Mesenchymal stem cell (in vitro differentiated cells and primary cell): Measurements from ENCODE around the gene SELE.

Experiments
- DNase-seq: peaks from one replicate; pipeline ENCODE4 v3.0.0-alpha.2; 2013
- H2AFZ ChIP-seq: one replicate; pipeline ENCODE4 v1.6.1; 2013; ENCODE audit warnings: low read depth, mild to moderate bottlenecking, control low read depth, inconsistent platforms, low read length, moderate library complexity
- H2AK5ac ChIP-seq: 2 replicates; pipeline ENCODE4 v1.6.1; 2013; ENCODE audit warnings: low read length, moderate library complexity, mild to moderate bottlenecking, inconsistent platforms; ENCODE audit not compliant: severe bottlenecking
- H2BK120ac ChIP-seq: one replicate; pipeline ENCODE4 v1.6.1; 2013; ENCODE audit warnings: low read depth, mild to moderate bottlenecking, inconsistent platforms, low read length, moderate library complexity
- H2BK12ac ChIP-seq, 2 experiments: one replicate each; pipeline ENCODE4 v1.6.1; 2013; ENCODE audit warnings: inconsistent platforms in 2 of 2, low read length in 2 of 2, mild to moderate bottlenecking in 2 of 2, moderate library complexity in 2 of 2, control low read depth in 1 of 2
- H2BK15ac ChIP-seq: one replicate; pipeline ENCODE4 v1.6.1; 2013; ENCODE audit warnings: mild to moderate bottlenecking, low read depth, inconsistent platforms; ENCODE audit not compliant: poor library complexity, severe bottlenecking
- H2BK5ac ChIP-seq: 2 replicates; pipeline ENCODE4 v1.6.1; 2013; ENCODE audit warnings: low read depth, mild to moderate bottlenecking, low read length, control low read depth, inconsistent platforms; ENCODE audit not compliant: poor library complexity, severe bottlenecking
- H3K14ac ChIP-seq, 2 experiments: one replicate each; pipeline ENCODE4 v1.6.1; 2013; ENCODE audit warnings: inconsistent platforms in 2 of 2, low read length in 2 of 2, control low read depth in 1 of 2, mild to moderate bottlenecking in 1 of 2, moderate library complexity in 1 of 2
- H3K18ac ChIP-seq, 2 experiments: one replicate each; pipeline ENCODE4 v1.6.1; 2013; ENCODE audit warnings: inconsistent platforms in 2 of 2, low read length in 2 of 2, control low read depth in 1 of 2, low read depth in 1 of 2, mild to moderate bottlenecking in 1 of 2
- H3K23ac ChIP-seq, 2 experiments: one replicate each; pipeline ENCODE4 v1.6.1; 2013; ENCODE audit warnings: inconsistent platforms in 2 of 2, low read length in 2 of 2, mild to moderate bottlenecking in 2 of 2, moderate library complexity in 2 of 2, control low read depth in 1 of 2
- H3K27ac ChIP-seq: 2 replicates; pipeline ENCODE4 v1.5.1; 2013; ENCODE audit warnings: mild to moderate bottlenecking, moderate library complexity, low read length, control low read depth, inconsistent platforms; ENCODE audit not compliant: poor library complexity, severe bottlenecking
- H3K27me3 ChIP-seq, 2 experiments: 2 replicates each; pipeline versions ENCODE4 v1.6.1 to v1.7.0; 2013; ENCODE audit warnings: low read length in 2 of 2, mild to moderate bottlenecking in 2 of 2, moderate library complexity in 2 of 2, control low read depth in 1 of 2, inconsistent platforms in 1 of 2; ENCODE audit not compliant: control insufficient read depth in 1 of 2, insufficient read depth in 1 of 2
- H3K36me3 ChIP-seq, 2 experiments: 2 replicates each; pipeline versions ENCODE4 v1.6.1 to v1.7.0; 2013; ENCODE audit warnings: low read length in 2 of 2, control low read depth in 1 of 2, inconsistent platforms in 1 of 2, low read depth in 1 of 2, mild to moderate bottlenecking in 1 of 2; ENCODE audit not compliant: insufficient read depth in 2 of 2, control insufficient read depth in 1 of 2
- H3K4ac ChIP-seq, 2 experiments: one replicate each; pipeline ENCODE4 v1.6.1; 2013; ENCODE audit warnings: inconsistent platforms in 2 of 2, low read length in 2 of 2, mild to moderate bottlenecking in 2 of 2, moderate library complexity in 2 of 2, control low read depth in 1 of 2, low read depth in 1 of 2
- H3K4me1 ChIP-seq: 2 replicates; pipeline ENCODE4 v1.6.1; 2013; ENCODE audit warnings: low read depth, low read length, control low read depth; ENCODE audit not compliant: control insufficient read depth, insufficient read depth
- H3K4me2 ChIP-seq: 2 replicates; pipeline ENCODE4 v1.6.1; 2013; ENCODE audit warnings: low read length, mild to moderate bottlenecking, inconsistent platforms; ENCODE audit not compliant: poor library complexity, severe bottlenecking
- H3K4me3 ChIP-seq, 2 experiments: 2 replicates each; pipeline versions ENCODE4 v1.5.1 to v1.7.0; 2013; ENCODE audit warnings: low read length in 2 of 2, mild to moderate bottlenecking in 2 of 2, control low read depth in 1 of 2, low read depth in 1 of 2; ENCODE audit not compliant: insufficient read depth in 1 of 2
- H3K79me1 ChIP-seq: replicated peaks from 2 replicates; pipeline ENCODE4 v1.6.1; 2013; ENCODE audit warnings: mild to moderate bottlenecking, control low read depth, low read length, inconsistent platforms; ENCODE audit not compliant: poor library complexity, severe bottlenecking
- H3K9ac ChIP-seq: 2 replicates; pipeline ENCODE4 v1.7.0; 2013; ENCODE audit warnings: mild to moderate bottlenecking, low read length, moderate library complexity
- H3K9me3 ChIP-seq: 2 replicates; pipeline ENCODE4 v1.7.0; 2013; ENCODE audit warnings: mild to moderate bottlenecking, low read length; ENCODE audit not compliant: control insufficient read depth
- H4K8ac ChIP-seq: one replicate; pipeline ENCODE4 v1.6.1; 2013; ENCODE audit warnings: inconsistent platforms, mild to moderate bottlenecking, low read length, moderate library complexity
- H4K91ac ChIP-seq: one replicate; pipeline ENCODE4 v1.6.1; 2013; ENCODE audit warnings: mild to moderate bottlenecking, low read length, inconsistent platforms
- WGBS: methylation state at CpG from one replicate; pipeline ENCODE4 v1.1.7; 2013; ENCODE audit warnings: mixed read lengths; 5-methylcytosine and 5-hydroxymethylcytosine counted together

The SELE gene

DNA sequence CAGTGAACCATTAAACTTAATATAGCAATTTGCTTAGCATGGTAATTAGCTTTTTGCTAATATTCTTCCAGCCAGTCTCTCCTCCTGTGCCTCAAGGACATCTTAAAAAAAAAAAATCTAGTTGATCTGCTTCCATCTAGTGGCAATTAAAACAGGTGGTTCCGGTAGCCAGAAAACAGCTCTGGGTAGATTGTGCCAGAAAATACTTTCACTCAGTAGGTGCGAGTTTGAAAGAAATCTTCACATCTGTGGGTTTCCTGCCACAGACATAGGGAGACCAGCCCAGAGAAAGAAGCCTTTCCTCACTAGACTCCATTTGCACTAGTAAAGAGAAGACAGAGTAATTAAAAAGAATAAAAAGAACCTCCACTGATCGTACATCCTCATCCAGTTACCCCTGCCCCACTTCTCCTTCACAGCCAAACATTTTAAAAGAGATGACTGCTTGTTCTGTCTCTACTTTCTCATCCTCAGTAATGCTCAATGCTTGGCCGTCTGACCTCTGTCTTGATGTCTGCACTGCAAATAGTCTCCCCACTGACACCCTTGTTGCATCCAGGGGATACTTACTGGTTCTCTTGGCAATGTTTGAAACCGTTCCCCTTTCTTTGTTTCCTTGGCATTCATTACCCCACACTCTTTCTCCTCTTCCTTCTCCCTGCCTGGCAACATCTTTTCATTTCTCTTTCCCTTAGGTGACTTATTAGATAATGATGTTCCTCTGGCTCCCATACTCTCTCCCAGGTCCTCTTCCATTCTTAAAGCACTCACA is 39.4 kb downstream of the SELE start:
- no peak overlapping the region for H2AFZ ChIP-seq
- H3K23ac ChIP-seq, result no peak overlapping the region
- no peak overlapping the region for H4K8ac ChIP-seq
- H3K4ac ChIP-seq, result no peak overlapping the region
- no peak overlapping the region for H4K91ac ChIP-seq
- DNase-seq, result no peak
- no peak overlapping the region for H2BK12ac ChIP-seq
- no peak overlapping the region for H3K4me2 ChIP-seq
- H2BK15ac ChIP-seq, result no peak overlapping the region
- WGBS, result 80% methylated on average over 5 of the region's 5 CpGs
- H3K79me1 ChIP-seq, result no peaks in the 10 kb centered on the region
- H2BK5ac ChIP-seq, result no peak overlapping the region
- H3K36me3 ChIP-seq, result no peaks in the 10 kb centered on the region
- H3K18ac ChIP-seq, result no peak overlapping the region
- H2BK120ac ChIP-seq, result no peak overlapping the region
- H3K4me3 ChIP-seq, result no peak overlapping the region
- peaks cover 0 to 7% of the 10 kb centered on the region in 2 experiments for H3K27me3 ChIP-seq
- H3K9me3 ChIP-seq, result no peaks in the 10 kb centered on the region
- no peak overlapping the region for H2AK5ac ChIP-seq
- no peak overlapping the region for H3K9ac ChIP-seq
- H3K4me1 ChIP-seq, result no peaks in the 10 kb centered on the region
- H3K14ac ChIP-seq, result no peak overlapping the region
- no peak overlapping the region for H3K27ac ChIP-seq

DNA sequence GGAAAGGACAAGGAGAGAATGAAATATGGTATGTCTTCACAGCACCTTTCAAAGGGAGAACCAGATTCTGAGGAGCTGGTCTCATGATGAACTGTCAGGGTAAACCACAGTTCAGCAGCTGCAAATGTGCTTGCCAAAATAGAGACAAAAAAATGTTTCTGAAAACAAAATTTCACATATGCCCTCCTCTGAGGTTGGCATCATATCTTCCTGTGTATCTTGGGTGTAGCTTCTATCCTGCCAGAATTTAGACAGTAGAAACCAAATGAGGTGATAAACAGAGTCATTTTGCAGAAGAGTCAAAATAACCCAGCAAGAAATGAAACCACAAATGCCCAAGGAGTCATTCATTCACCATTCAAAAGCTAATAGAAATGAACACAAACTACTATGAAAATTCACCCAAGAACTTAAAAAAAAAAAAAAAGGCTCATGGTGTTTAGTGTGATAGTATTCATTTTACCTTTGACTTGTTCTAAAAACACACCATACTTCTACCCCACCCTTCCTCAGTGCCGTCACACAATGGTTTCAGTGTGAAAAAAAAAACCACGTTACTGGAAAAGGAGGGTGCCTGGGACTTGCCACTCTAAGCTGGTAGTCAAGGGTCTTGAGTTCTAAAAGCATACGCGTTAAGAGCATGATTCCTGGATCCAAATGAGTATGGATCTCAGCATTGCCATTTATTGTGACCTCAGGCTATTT is 41.0 kb downstream of the SELE start:
- H4K91ac ChIP-seq, result no peak overlapping the region
- no peak overlapping the region for H2BK15ac ChIP-seq
- no peak overlapping the region for H3K9ac ChIP-seq
- H2BK5ac ChIP-seq, result no peak overlapping the region
- H4K8ac ChIP-seq, result no peak overlapping the region
- H3K4me3 ChIP-seq, result no peak overlapping the region
- no peak overlapping the region for H3K23ac ChIP-seq
- no peak overlapping the region for H2AFZ ChIP-seq
- no peak overlapping the region for H2BK12ac ChIP-seq
- H3K18ac ChIP-seq, result no peak overlapping the region
- no peaks in the 10 kb centered on the region for H3K4me1 ChIP-seq
- H2AK5ac ChIP-seq, result no peak overlapping the region
- H3K79me1 ChIP-seq, result no peaks in the 10 kb centered on the region
- H3K14ac ChIP-seq, result no peak overlapping the region
- H3K4ac ChIP-seq, result no peak overlapping the region
- 94% methylated on average over 4 of the region's 4 CpGs for WGBS
- no peaks in the 10 kb centered on the region for H3K36me3 ChIP-seq
- H3K9me3 ChIP-seq, result no peaks in the 10 kb centered on the region
- no peak for DNase-seq
- no peak overlapping the region for H2BK120ac ChIP-seq
- H3K27ac ChIP-seq, result no peak overlapping the region
- peaks cover 3 to 7% of the 10 kb centered on the region in 2 experiments for H3K27me3 ChIP-seq
- no peak overlapping the region for H3K4me2 ChIP-seq

DNA sequence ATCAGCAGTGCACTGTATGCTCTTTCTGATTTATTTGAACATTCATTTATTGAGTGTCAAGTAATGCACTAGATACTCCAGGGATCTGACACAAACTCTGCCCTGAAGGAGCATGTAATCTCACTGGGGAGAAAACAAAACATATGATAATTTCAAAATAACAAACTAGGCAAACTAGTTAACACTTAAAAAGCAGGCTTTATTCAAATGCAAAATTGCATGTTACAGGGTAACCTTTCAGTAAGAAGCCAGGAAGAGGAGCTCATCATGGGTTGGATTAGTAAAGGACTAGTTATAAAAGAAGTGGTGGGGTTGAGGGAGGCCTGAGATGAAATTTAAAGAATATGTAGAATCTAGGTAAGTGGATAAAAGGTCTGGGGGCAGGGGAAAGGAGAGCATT is 43.4 kb downstream of the SELE start:
- H3K9ac ChIP-seq, result no peak overlapping the region
- H2AFZ ChIP-seq, result no peak overlapping the region
- H2BK120ac ChIP-seq, result no peak overlapping the region
- H3K18ac ChIP-seq, result no peak overlapping the region
- H3K36me3 ChIP-seq, result no peaks in the 10 kb centered on the region
- DNase-seq, result no peak
- H3K14ac ChIP-seq, result no peak overlapping the region
- H3K9me3 ChIP-seq, result no peaks in the 10 kb centered on the region
- no peak overlapping the region for H2BK5ac ChIP-seq
- no peak overlapping the region for H4K91ac ChIP-seq
- no peak overlapping the region for H3K4me3 ChIP-seq
- no peak overlapping the region for H3K23ac ChIP-seq
- no peak overlapping the region for H2BK12ac ChIP-seq
- no peaks in the 10 kb centered on the region for H3K79me1 ChIP-seq
- H4K8ac ChIP-seq, result no peak overlapping the region
- no peaks in the 10 kb centered on the region for H3K4me1 ChIP-seq
- H2AK5ac ChIP-seq, result no peak overlapping the region
- H3K4ac ChIP-seq, result no peak overlapping the region
- H3K27ac ChIP-seq, result no peak overlapping the region
- H2BK15ac ChIP-seq, result no peak overlapping the region
- H3K4me2 ChIP-seq, result no peak overlapping the region
- H3K27me3 ChIP-seq, result peaks cover 3 to 7% of the 10 kb centered on the region in 2 experiments

DNA sequence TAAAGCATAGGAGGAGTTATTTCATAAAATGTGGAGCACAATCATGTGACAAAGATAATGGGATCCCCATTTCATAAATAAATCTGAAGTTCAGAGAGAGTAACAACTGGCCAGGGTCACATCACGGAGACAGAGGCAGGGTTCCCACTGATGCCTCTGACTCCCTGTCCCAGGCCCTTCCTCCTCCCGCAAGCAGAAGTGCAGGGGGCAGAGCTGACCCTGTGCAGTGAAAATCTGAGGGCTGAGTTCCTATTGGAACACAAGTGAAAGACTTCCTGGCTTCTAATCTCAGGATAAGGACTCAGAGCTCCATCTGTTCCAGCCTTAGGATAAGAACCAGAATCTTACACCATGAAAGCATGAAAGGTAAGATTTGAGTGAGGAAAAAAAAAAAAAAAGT is 44.5 kb downstream of the SELE start:
- no peaks in the 10 kb centered on the region for H3K79me1 ChIP-seq
- no peak overlapping the region for H3K4me2 ChIP-seq
- H3K27me3 ChIP-seq, result peaks cover 0 to 3% of the 10 kb centered on the region in 2 experiments
- no peak overlapping the region for H3K9ac ChIP-seq
- H3K14ac ChIP-seq, result no peak overlapping the region
- H2AK5ac ChIP-seq, result no peak overlapping the region
- H3K4me3 ChIP-seq, result no peak overlapping the region
- H2BK12ac ChIP-seq, result no peak overlapping the region
- no peaks in the 10 kb centered on the region for H3K9me3 ChIP-seq
- no peak overlapping the region for H2BK15ac ChIP-seq
- DNase-seq, result no peak
- no peaks in the 10 kb centered on the region for H3K4me1 ChIP-seq
- H3K4ac ChIP-seq, result no peak overlapping the region
- H3K23ac ChIP-seq, result no peak overlapping the region
- no peak overlapping the region for H2AFZ ChIP-seq
- WGBS, result 86% methylated on average over 2 of the region's 2 CpGs
- peak overlapping the region; percentile 23 for H4K8ac ChIP-seq
- H2BK5ac ChIP-seq, result no peak overlapping the region
- H3K18ac ChIP-seq, result no peak overlapping the region
- H3K27ac ChIP-seq, result no peak overlapping the region
- no peak overlapping the region for H2BK120ac ChIP-seq
- H3K36me3 ChIP-seq, result no peaks in the 10 kb centered on the region
- H4K91ac ChIP-seq, result no peak overlapping the region
